Gastroesophageal sphincter (tissue), 3 donors: Measurements from ENCODE around the gene RBM27.

Experiments used
- POLR2A ChIP-seq, 2 donors: fragments of 450-650 bp; IDR thresholded peaks; one replicate each; pipeline ENCODE4 v1.6.1; 2017; ENCODE audit warnings: antibody characterized with exemption in 2 of 2, mild to moderate bottlenecking in 2 of 2, moderate library complexity in 1 of 2
- TF ChIP-seq, protein P1 (sequence below), 4 experiments: fragments of 200-600 bp in 2 of 4; fragments of 450-650 bp in 2 of 4; sonication (generic) in 1 of 4; IDR thresholded peaks; one replicate each; pipeline ENCODE4 v1.5.1; 2017 to 2019; ENCODE audit warnings: antibody characterized with exemption in 4 of 4, mild to moderate bottlenecking in 2 of 4, moderate library complexity in 2 of 4

DNA sequence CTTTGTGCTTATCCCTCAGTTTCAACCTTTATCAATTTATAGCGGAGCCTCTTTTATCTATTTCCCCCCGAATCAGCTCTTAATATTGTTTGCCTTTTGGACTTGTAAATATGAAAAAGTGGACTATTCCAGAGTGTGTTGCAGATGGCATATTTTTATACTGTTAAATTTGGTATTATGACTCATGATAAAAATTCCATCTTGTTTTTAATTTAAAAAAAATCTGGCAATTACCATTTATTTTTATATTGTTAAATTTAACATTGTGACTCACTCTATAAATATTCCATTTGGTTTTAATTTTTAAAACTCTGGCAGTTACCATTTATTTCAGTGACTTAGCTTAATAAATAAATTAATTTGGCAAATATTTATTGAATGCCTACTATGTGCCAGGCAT is 37.5 kb downstream of the RBM27 start:
- TF ChIP-seq, protein P1, sequence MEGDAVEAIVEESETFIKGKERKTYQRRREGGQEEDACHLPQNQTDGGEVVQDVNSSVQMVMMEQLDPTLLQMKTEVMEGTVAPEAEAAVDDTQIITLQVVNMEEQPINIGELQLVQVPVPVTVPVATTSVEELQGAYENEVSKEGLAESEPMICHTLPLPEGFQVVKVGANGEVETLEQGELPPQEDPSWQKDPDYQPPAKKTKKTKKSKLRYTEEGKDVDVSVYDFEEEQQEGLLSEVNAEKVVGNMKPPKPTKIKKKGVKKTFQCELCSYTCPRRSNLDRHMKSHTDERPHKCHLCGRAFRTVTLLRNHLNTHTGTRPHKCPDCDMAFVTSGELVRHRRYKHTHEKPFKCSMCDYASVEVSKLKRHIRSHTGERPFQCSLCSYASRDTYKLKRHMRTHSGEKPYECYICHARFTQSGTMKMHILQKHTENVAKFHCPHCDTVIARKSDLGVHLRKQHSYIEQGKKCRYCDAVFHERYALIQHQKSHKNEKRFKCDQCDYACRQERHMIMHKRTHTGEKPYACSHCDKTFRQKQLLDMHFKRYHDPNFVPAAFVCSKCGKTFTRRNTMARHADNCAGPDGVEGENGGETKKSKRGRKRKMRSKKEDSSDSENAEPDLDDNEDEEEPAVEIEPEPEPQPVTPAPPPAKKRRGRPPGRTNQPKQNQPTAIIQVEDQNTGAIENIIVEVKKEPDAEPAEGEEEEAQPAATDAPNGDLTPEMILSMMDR (IDR thresholded peaks at IDR 0.05), result no peak
- no peak for TF ChIP-seq POLR2A (IDR thresholded peaks at IDR 0.05)
